HG03097 (cell line): ENCODE data around the gene DPY30.

ENCODE experiments used
- ATAC-seq: cut with Tn5 transposase; IDR thresholded peaks from one replicate; pipeline ENCODE4 v1.9.1; 2021; ENCODE audit not compliant: unreplicated experiment, low FRiP score

The DPY30 gene

GRCh38 chr2:32010280-32010669, 29.3 kb downstream of the DPY30 start:
- peak; percentile 39 for ATAC-seq

GRCh38 chr2:32009516-32010256, 29.9 kb downstream of the DPY30 start:
- ATAC-seq, result peak; percentile 13

DNA sequence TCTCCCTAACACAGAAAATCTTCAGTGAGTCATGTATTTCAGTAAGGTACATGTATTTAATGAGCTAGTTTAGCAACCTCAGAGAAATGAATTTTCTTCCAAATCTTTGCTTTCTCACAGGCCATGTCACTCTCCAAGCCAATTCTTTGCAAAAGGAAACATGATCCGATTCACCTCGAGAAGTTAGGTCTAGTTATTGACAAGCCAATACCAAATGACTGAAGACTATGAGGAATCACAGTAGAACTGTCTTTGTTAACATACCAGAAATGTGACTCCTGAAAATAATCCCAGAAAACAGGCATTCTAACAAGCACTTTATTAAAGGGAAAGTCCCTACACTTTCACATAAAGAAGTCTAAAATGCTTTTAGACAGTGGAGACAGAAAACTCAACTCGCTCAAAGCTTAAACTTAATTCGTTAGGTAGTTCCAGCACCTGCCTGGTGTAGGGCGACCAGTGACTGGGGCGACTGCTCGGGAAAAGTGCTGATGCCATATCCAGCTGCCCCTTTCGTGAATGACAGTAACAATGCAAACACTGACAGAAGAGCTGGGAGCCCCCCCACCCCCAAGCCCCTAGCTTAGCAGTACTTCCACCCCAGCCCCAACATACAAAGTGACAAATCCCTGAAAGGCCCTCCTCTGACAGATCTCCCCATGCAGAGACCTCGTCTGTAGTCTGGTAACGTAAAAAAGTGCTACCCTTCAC, 30.6 kb downstream of the DPY30 start:
- no peak for ATAC-seq

- ATAC-seq, result no peak
Measured at GRCh38 chr2:32007121-32007391, 32.5 kb downstream of the DPY30 start.

GRCh38 chr2:32005371-32005976, 34.1 kb downstream of the DPY30 start:
- no peak for ATAC-seq

DNA sequence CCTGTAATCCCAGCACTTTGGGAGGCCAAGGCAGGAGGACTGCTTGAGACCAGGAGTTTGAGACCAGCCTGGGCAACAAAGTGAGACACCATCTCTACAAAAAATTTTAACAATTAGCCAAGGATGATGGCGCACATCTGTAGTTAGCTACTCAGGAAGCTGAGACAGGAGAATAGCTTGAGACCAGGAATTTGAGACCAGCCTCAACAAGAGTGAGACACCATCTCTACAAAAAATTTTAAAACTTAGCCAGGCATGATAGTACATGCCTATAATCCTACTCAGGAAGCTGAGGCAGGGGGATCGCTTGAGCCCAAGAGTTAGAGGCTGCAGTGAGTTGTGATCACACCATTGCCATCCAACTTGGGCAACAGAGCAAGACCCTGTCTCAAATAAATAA, 35.8 kb downstream of the DPY30 start:
- ATAC-seq, result no peak

DNA sequence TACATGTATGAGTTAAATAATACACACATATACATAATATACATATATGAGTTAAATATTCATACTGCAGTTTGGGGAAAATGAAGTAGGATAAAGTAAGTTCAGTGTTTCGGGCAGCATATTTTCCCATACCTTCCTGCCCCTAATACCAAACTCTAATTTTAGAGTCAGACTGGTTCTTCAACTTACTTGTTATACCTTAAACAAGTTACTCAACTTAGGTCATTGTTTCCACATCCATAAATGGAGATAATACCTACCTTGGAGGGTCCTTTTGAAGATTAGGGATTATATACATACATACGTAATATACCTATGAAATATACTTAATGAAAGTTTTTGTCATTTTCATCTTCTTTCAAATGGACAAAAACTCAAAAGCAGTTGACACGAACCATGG, 37.2 kb downstream of the DPY30 start:
- ATAC-seq, result no peak

DNA sequence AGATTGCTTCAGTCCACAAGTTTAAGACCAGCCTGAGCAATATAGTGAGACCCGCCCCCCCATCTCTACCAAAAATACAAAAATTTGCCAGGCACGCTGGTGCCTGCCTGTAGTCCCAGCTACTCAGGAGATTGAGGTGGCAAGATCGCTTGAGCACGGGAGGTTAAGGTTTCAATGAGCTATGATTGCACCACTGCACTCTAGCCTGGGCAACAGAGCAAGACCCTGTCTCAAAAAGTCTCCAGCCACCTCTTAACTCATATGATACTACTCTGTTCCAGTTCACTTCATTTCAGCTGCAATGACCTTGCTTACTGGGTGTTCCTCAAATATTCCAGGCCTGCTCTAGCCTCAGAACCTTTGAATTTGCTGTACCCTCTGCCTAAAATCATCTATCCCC, 40.2 kb downstream of the DPY30 start:
- ATAC-seq, result no peak

DNA sequence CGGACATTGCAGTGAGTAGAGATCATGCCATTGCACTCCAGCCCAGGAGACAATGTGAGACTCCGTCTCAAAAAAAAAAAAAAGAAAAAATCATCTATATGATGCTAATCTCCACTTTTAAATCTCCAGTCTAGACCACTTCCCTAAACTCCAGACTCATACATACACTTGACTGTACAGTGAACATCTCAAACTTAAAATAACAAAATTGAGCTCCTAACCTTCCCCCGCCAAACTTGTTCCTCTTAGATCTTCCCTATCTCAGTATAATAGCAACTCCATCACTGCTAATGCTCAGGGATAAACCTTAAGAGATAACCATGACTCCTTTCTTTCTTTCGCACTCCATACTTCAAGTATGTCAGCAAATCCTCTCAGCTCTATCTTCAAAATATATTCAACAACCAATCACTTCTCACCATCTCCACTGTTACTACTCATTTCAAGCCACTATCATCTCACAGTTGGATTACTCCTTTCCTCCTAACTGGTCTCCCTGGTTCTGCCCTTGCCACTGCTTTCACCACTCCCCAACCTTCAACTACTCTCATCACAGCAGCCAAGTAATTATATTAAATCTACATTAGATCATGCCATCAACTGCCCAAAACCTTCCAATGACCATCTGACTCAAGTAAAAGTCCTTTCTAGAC, 40.7 kb downstream of the DPY30 start:
- ATAC-seq, result no peak

GRCh38 chr2:31997653-31998052, 42.0 kb downstream of the DPY30 start:
- ATAC-seq, result no peak

- ATAC-seq, result no peak
Measured at GRCh38 chr2:31996571-31997150, 42.9 kb downstream of the DPY30 start.

- ATAC-seq, result no peak
Measured at GRCh38 chr2:31992934-31993333, 46.7 kb downstream of the DPY30 start.

- ATAC-seq, result no peak
Measured at GRCh38 chr2:31992025-31992579, 47.5 kb downstream of the DPY30 start.

- ATAC-seq, result no peak
Measured at GRCh38 chr2:31989946-31990345, 49.7 kb downstream of the DPY30 start.

DNA sequence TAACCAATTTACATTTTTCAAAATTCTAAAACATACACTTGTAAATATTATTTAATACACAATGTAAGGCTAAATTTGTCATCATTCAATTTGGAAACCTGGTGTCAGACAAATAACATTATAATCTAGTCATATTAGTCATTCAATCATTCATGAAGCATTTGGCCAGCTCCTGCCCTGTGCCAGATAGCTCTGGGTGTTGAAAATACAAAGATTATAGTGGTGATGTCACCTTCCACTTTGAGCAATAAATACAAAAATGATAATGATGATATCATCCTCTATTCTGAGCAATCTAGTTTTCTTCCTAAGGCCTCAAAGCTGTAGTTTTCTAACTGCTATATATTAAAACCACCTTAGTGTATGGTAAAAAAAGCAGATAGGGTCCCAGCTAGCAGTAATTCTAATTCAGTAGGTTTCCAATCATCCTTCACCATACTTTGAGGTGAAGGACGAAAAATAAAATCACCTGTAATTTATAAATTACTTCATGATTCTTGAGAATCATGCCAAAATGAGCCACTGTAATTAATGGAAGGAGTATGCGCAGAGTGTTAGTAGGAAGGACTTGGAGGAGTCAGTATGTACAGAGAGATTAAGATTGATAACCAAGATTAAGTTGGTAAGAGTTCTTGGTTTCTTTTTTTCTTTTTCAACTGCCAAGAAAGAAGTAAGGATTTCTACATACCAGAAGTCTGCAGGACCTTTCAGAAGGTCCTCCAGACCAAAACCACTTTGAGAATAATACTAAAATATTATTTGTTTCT, 52.0 kb downstream of the DPY30 start:
- ATAC-seq, result no peak

- no peak for ATAC-seq
Measured at GRCh38 chr2:31986906-31987305, 52.7 kb downstream of the DPY30 start.

GRCh38 chr2:31983762-31984467, 55.7 kb downstream of the DPY30 start:
- ATAC-seq, result no peak

DNA sequence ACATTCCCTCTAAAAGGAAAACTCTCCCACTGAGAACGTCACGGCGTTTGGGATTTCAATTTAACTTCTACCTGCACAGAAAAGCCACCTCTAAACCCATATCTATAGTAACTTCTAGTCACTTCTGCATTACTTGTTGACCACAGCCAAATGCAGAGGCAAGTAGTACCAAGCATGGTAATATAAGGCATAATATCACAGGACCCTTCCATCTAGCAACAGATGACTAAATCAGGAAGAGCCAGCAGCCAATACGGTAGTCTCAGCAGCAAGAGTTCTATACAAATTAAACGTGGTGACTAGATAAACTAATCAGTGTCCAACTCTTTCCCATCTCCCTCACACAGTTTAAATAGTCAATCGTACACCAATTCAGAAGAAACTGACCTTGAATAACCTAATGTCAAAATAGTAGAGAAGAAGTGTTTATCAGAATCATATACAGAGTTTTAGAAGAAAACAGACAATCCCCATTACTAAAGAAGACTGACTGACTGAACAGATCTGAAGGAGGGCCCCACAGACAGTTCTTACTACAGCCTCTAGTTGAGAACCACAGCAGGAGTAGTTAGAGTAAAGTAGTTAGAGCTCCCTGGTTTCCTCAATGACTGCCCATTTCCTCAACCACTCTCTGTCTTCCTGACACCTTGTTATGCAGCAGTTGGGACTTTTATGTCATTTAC, 58.8 kb downstream of the DPY30 start:
- ATAC-seq, result peak; percentile 89

DNA sequence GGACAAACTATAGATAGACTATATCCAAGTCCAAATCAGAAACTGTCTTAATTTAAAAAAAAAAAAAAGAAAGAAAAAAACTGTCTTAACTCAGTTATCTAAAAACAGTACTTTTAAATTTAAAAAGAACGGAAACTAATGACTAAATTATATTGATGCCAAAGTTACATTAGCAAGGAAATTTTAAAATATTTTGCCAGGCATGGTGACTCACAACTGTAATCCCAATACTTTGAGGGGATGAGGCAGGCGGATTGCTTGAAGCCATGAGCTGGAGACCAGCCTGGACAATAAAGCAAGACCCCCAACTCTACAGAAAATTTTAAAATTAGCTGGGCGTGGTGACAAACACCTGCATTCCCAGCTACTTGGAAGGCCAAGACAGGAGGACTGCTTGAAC, 59.6 kb downstream of the DPY30 start:
- ATAC-seq, result no peak
